ENCODE measurements around the gene SMAD1.

Gene SMAD1

GRCh38 chr4:145481164-145481941, at the start of gene SMAD1:
SMAD1 (plus strand) TSS chr4:145481853; CDS start chr4:145514614, 32,761 bp downstream.
- peak; percentile 87 for DNase-seq (ENCODE audit: low spot score)

DNA sequence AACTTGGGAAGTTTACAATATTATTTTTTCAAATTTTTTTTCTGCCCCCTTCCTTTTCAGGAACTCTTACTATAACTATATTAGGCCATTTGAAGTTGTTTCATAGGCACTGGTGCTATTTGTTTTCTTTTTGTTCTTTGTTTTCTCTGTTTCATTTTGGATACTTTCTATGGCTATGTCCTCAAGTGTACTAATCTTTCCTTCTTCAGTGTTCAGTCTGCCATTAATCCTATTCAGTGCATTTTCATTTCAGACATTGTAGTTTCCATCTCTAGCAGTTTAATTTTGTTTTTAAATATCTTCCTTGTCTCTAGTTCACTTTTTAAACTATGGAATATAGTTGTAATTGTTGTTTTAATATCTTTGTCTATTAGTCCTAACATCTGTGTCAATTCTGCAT, 48.0 kb upstream of the SMAD1 start:
- DNase-seq (ENCODE audit: low spot score) = no peak

DNA sequence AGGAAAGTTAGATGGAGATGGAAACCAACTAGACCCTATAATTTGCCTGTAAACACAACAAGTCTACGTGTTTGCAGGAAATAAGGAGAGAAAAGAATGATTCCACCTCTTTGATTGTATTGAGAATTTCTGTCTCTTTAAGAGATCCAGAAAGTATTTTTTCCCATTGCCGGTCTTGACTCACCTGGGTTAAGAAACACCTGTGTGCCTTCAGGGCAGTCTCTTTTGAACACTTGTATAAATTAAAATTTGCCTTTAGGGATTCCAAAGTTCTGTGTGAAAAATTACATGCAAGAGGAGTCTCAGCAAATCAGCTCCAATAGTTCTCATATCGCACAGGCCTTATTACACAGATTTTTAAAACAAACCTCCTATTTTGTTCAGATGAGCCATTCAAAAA, 46.0 kb upstream of the SMAD1 start:
- DNase-seq (ENCODE audit: low spot score) = no peak

GRCh38 chr4:145436114-145436513, 45.5 kb upstream of the SMAD1 start:
- no peak for DNase-seq (ENCODE audit: low spot score)

DNA sequence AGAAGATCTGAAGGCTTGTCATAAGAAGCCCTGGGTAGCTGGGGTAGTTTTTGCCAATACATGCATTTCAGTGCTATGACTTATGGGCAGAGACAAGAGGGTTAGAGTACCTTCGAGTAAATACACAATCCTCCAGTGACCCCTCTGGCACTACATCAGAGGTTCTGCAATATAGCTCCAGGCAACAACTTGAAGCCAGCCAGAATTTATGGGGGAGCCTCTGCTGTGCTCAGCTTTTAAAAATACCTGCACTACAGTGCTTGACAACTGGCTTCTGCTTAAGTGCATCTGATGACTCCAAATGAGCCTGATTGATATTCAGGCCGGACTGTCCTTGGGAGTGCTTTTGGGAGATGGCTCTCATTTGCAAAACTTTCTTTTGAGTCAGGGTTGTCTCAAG, 44.9 kb upstream of the SMAD1 start:
- no peak for DNase-seq (ENCODE audit: low spot score)

GRCh38 chr4:145437466-145437865, 44.2 kb upstream of the SMAD1 start:
- no peak for DNase-seq (ENCODE audit: low spot score)

DNA sequence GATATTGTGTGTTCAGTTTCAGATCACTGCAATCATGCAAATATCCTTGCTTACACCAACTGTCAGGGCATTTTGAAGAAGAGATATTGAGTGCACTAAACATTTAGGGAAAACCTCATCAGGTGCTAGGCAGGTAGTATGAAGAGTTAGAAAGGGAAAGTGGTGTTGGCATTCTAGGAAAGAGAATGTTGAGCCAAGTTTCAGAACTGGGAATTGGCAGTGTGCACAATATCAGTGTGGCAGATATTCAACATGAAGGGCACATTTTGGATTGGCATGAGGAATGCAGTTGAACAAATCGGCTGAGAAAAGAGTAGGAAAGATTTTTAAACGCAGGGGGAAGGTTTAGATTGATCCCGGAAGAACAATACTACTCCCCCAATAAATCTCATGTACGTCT, 43.4 kb upstream of the SMAD1 start:
- DNase-seq (ENCODE audit: low spot score) = no peak

DNA sequence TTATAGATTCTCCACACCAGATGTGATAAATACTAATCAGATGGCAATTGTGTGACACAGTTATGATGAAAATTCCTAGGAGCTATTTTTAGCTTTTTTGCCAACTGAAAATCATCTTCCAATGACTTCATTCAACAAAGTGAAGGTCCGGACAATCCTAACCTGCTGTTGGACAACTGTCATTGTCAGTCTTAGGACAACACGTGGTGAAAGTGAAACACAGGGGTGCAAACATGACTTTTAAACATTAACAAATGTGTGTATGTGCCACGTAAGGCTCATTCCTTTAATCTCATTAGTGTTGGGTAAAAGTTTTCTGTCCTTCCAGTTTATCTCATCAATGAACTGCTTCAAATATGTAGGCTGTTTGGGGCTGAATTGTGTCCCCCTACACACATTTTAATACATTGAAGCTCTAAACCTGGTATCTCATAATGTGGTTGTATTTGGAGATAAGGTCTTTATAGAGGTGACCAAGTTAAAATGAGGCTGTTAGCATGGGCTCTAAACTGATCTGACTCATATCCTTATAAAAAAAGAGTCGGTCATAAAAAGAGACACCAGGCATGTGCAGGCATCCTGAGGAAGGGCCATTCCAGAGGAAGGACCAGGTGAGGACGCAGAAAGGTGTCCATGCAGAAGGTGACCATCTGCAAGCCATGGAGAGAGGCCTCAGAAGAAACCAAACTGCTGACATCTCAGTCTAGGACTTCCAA, 41.2 kb upstream of the SMAD1 start:
- DNase-seq (ENCODE audit: low spot score) = no peak

DNA sequence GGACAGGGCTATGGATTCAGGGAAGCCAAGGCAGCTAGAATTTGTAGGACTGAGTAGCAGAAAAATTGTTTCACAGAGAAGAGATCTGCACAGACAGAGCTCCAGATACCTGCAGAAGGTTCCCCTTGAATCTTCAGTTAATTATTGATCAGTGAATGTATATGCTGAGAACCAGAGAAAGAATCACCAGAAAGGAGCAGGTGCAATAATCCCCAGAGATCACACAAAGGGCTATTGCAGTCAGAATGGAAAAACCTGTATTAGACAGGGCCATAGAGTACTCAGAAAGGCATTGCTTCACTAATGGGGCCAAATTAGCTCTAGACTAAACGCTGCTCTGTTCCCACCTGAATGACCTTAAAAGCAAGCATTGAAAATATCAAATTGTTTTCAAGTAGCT, 35.5 kb upstream of the SMAD1 start:
- no peak for DNase-seq (ENCODE audit: low spot score)

GRCh38 chr4:145451895-145452294, 29.8 kb upstream of the SMAD1 start:
- no peak for DNase-seq (ENCODE audit: low spot score)

DNA sequence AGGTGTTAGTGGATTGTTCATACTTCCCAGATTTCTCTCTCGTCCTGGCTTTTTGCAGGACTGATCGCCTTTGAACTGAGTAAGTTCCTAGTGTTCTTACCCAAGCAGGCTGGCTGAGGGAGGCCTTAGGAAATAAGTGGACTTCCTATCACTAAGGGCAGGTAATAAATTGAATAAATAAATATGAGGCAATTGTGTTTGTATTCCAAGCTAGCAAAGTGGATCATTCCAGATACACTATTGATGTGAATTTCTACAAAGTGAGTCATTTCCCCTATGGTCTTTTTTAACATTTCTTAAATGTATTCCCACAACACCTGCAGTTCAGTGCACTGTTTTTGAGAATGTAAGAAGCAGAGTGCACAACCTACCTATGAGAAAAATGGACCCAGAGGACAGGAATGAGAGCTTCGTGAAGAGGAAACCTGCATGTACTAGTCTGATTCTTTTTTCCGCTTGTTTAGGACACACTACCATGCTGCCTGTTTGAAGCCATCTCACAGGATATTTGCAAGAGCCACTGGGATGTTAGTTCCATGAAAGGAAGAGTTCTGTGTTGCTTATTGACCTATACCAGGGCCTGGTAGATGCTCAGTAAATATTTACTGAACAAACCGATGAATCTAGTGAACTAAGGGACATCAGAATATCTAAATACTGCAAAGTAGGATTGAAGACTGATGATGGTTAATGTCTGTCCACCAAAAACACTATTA, 29.0 kb upstream of the SMAD1 start:
- no peak for DNase-seq (ENCODE audit: low spot score)

GRCh38 chr4:145453163-145453520, 28.5 kb upstream of the SMAD1 start:
- no peak for DNase-seq (ENCODE audit: low spot score)

- DNase-seq (ENCODE audit: low spot score) = no peak
Measured at GRCh38 chr4:145473203-145473602, 8.4 kb upstream of the SMAD1 start.

GRCh38 chr4:145480257-145480656, 1.4 kb upstream of the SMAD1 start:
- DNase-seq (ENCODE audit: low spot score) = no peak

GRCh38 chr4:145481942-145482208, 222 bp downstream of the SMAD1 start:
- no peak for DNase-seq (ENCODE audit: low spot score)

DNA sequence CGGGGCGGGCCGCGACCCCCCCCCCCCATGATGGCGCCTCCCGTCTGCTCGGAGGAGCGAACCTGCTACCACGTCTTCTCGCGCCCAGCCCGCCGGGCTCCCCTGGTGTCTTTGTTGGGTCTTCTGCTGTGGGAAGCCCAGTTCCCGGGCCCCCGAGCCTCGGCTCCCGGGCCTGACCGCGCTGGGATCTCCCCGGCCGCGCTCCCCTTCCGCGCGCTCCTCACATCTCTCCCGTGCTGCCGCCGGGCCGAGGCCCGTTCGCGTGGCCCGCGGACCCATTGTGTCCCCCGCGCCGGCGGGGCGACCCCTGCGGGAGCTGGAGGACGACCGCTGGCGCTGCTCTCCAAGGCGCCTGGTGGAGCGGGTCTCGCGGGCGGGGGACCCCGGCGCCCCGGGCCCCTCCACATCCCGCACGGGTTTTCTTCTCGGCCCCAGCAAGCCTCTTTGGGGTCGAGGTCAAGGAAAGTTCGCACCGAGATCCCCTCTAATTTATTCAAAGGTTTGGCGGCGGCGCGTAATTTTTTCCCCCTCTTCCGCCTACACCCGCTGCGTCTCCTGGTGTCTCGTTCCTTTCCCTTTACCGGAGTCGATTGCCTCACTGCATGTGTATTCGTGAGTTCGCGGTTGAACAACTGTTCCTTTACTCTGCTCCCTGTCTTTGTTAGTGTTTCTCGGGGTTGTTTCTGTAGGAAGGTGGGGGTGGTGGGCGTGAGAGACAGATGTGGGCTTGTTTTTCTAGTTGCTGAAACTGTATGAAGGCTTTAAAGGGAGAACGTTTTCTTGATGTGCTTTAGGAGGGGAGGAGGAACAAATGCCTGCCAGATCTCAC, 770 bp downstream of the SMAD1 start:
- peak; percentile 56 for DNase-seq (ENCODE audit: low spot score)

- DNase-seq (ENCODE audit: low spot score) = no peak
Measured at GRCh38 chr4:145483514-145483913, 1.9 kb downstream of the SMAD1 start.

DNA sequence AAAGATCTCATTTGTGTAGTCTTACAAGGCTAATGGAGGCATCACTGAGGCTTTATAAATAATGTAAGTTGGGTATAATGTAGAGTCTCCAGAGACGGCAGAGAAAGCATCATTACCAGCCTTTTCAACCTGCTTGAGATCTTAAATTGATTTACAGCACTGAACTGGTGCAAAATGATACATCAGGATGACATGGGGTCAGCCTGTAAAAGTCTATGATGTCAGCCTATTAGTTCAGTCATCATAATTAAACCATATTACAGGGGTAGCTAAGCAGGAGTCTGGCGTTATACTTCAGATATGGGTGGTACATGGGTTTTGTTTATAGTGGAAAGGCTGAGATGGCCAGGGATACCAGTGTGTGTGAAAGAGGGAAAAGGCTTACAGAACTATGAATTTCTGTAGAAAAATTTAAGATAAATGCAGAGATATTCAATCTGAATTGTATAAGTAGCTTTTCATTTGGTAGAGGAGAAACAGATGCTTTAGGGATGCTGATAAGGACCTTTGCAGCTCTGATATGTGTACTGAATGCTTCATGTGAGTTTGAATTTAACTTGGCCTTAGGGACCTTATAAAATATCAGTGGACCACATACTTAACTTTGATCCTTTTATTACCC, 2.7 kb downstream of the SMAD1 start:
- DNase-seq (ENCODE audit: low spot score) = no peak

- no peak for DNase-seq (ENCODE audit: low spot score)
Measured at GRCh38 chr4:145485120-145485519, 3.5 kb downstream of the SMAD1 start.

DNA sequence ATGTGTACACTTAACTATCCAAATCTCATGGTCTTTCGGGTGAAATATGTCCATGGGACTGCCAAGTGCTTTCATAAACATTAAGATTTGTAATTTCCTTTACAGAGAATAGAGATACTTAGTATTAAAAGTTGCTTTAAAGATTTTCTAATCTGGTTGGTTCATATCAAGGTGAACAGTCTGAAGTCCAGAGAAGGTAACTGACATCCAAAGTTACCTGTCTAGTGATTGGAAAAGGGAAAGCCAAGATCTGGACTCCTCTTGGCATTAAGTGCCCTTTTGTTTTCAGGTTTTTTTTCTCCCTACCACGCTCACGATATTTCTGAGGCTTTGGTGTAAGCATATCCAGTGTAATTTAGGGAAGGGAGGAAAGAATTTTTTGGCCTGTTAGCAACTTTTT, 5.0 kb downstream of the SMAD1 start:
- no peak for DNase-seq (ENCODE audit: low spot score)

DNA sequence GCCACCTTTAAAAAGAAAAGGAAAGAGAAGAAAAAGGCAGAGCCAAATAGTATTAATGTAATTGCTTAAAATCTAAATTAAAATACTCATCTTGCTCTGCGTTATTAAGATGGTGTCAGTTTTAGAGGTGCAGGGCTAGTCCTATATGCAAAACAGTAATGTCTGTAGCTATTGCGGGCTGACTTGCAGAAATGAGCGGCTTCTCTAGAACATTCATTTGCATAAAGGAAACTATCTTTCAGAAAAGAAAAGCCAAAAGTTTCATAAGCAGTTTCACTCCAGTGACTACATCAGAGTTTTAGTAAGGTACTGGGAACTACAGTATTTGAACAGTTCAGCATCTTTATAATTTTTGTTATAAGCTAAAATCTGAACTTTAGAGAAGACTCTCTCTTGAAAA, 6.0 kb downstream of the SMAD1 start:
- no peak for DNase-seq (ENCODE audit: low spot score)

GRCh38 chr4:145488310-145488709, 6.7 kb downstream of the SMAD1 start:
- no peak for DNase-seq (ENCODE audit: low spot score)
